Measurements from ENCODE around the gene MRPL14.
A peak's percentile ranks its signal among the peaks of the same experiment; 100 is the strongest.

Gene MRPL14

DNA sequence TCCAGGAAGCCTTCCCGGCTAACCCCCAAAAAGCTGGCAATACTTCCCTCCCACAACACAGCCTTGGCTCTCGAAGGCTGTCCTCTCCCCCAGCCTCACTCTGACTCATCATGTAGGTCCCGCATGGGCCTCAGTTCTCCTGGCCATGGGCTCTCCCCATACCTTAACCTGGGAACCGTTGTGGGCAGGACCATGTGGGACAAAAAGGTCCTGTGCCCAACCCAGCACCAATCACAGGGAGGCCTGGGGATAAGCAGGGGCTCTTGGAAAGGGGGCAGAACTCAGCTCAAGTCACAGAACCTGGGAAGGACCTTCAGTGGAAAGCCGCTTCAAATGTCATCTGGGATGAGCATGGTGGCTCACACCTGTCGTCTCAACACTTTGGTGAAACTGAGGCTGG, 45.5 kb downstream of the MRPL14 start:
- DNase-seq (ENCODE audit: low read depth in 2 of 2, low spot score in 1 of 2): no peak

DNA sequence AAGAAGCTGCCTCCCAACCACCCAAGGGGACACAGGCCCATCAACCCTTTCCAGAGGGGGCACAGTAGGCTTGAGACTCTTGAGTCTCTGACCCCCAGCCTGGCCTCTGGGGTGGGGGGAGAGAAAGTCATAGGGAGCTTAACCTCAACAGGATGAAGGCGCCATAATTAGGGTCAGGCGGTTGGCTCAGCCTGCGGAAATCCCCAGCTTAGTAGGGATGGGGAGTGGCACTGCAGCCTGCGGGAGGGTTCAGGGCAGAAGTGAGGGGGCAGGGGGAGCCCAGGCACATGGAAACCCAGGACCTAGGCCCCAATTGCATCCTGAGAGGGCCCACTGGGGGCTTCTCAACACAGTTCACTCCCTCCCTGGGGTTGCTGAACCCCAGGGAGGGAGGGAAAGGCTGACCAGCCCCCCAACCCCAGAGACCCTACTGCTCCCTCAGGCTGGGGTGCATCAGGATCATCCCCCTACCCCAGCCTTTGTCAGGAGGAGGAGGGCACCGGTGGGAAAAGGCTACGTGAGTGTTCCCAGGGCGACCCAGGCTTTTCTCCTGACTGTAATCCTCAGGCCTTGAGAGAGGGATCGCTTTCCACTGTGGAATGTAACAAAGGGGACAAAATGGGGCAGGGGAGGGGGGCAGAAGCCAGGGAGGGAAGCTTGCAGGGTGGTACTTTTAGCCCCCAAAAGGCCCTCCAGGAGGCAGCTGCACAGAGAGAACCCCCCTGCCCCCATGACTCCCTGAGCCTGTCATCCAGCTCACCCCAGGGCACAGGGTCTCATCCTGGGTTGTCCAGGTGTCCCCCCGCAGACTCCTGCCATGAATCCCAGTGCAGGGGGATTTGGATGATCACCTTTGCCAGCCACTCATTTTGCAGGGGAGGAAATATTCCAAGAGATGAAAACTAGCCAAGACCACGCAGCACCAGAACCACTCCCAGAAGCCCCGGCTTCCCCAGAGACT, 46.4 kb downstream of the MRPL14 start:
- DNase-seq (ENCODE audit: low read depth in 2 of 2, low spot score in 1 of 2): no peak

DNA sequence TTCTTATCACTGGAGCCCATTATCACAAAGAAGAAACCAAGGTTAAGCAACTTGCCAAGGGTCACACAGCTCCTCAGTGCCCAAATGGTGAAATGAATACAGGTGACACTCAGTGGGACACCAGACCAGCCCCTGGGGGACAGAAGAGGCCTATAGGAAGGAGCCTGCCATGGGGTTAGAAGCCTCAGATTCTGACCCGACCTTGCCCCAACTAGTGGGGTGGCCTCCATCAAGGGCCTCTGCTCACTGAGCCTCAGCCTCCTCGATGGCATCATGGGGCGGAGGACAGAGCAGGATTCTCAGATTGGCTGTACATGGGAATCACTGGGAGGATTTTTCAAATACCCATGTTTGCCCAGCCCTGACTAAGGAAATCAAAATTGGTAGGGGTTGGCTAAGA, 47.6 kb downstream of the MRPL14 start:
- DNase-seq (ENCODE audit: low read depth in 2 of 2, low spot score in 1 of 2): no peak

DNA sequence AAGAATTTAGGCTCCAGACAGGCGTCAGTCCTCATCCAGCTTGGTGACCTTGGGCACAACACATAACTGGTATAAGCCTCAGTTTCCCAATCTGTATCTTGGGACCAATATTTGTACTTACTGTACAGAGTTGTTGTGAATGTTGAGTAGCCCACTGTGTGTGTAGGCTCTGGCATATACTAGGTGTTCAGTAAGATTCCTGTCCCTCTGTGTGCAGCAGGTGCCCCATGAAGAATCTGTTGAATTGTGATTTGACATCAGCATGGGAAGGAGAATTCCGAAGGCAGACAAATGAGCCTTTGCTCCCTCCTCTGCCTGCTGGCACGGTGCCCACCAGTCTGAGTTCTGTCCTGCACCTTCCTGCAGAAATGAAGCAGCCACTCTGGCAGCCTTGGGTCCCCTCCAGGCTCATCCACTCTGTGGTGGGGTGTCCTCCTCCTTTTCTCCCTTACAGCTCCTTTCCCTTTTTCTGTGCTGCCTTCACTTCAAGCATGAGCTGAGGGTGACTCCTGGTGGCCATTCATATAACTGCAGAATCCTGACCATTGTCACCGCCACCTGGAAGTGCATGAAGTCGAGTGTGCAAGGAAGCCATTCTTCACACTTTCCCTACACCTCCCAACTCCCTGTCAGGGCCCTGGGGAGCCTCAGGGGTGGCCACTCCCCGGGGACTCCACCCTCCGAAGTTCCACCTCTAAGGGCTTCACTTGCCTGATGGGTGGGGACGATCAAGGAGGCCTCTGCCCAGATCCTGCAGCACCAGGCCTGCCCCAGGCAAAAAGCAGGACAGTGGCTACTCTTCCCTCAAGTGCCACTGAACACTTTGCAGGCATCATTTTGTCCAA, 48.2 kb downstream of the MRPL14 start:
- peak; percentile 29 to 52 for DNase-seq (ENCODE audit: low read depth in 2 of 2, low spot score in 1 of 2)

DNA sequence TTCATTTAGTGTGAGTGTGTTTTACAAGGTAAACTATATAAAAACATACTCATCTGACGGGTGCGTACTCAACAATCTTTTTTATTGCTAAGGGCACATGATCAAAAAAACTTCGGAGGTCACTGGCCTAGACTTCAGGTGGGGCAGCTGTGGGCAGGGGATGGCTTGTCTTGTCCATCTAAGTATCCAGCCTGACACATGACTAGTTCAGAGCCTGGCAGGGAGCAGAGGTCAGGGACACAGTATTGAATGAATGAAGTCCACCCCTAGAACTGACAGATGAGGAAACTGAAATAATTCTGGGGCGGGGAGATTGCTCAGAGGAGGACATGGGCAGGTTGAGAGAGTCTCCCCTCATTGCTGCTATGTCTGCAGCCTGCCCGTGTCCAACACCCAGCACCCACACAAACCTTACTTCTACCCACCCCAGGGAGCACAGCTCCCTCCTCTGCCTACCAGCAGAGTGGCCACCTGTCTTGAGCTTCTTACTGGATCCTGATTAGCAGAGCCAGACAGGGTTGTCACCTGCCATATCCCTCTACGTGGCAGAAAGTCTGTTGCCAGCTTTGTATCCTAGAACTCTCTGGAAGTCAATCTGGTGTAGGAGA, 48.9 kb downstream of the MRPL14 start:
- no peak for DNase-seq (ENCODE audit: low read depth in 2 of 2, low spot score in 1 of 2)

DNA sequence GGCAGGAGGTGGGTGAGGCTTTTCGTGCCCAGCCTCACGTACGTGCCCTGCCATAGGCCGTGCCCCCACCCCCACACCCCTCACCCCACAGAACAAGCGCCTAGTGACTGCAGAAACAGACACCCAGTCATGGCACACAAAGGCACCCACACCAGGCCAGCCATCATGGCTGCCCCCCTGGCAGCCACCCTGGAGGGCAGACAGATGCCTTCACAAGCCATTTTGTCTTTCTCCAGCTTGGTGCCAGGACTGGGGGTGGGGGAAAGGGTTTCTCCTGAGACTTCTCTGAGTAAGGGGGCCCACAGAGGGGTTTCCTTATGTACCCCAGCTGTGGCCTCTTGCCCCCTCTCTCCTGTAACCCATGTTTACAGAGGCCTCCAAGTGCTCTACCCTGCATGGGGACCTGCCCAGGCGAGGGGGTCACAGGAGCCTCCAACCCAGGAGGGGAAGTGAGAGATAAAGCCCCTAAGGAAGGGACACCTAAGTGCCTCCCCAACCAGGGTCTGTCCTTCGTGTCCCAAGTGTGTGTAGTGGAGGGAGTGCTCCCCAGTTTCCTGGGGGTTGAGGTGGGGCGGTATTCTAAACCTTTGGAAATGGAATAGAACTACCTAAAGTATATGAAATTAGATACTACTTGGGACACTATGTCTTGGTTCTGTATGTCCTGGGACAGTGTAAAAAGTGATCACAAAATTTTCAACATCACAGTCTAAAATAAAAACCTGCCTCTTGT, 49.9 kb downstream of the MRPL14 start:
- no peak for DNase-seq (ENCODE audit: low read depth in 2 of 2, low spot score in 1 of 2)

DNA sequence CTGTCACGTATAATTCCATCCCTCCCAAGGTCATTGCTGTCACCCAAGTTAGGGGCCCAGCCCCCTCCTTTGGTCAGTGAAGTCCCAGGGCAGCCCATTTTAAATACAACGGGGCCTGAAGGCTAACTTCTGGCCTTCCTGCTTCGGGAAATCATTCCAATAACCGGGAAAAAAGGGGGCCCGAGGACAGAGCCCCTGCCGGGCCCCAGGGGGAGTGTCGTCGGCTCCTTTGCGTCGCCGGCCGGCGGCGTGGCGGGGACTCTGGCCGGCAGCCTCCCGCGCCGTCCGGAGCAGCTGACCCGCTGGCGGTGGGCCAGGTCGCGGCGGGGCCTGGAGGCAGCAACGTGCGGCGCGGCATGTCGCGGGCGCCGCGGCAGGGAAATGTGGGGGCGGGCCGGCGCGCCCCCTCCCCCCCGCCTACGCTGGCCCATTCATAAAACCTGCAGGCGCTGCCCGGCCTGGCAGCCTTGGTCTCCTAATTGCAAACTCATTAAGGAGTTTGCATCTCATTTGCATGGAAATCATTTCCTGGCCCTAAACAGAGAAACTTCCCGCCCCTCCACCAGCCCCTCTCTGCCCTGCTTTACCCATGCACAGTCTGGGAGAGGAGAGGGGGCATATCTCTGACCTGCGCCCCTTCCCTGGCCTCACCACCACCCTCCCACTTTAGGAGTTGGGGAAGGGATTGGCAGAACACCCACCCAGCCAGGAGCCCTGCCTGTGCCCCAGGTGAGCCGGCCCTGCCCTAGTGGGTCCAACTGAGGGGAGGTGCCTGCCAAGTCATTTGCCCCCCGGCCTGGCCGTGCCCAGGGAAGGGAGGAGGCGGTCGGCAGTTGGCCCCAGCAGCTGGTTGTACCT, 50.7 kb downstream of the MRPL14 start:
- DNase-seq (ENCODE audit: low read depth in 2 of 2, low spot score in 1 of 2): no peak

DNA sequence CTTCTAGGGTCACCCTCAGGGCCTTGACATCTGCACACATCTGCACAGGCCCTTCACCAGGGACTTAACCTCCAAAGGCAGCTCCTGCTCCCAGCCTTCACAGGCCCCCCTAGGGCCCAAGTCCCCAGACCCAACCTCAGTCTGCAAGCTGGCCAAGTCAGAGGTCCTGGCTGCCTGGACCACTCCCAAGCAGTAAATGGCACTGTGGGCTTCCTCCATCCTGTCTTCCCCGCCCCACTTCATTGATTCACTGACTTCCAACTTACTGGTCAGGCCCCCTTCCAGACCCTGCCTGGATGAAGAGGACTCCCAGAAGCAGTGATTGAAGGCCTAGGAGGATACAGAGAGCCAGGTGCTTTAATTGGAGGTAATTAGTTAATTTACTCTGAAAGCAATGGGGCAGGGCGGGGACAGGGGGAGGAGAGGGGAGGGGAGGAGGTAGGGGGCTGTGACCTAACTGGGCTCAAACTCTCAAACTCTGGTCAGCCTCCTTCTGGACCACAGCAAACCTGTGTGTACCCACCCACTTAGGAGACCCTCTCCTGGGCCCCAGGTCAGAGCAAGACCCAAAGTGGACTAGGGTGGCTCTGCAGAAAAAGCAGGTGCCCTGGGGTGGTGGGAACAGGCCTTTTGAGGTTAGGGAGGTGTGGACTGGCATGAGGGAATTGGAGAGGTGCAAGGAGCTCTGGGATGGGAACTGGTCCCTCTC, 51.5 kb downstream of the MRPL14 start:
- no peak for DNase-seq (ENCODE audit: low read depth in 2 of 2, low spot score in 1 of 2)

DNA sequence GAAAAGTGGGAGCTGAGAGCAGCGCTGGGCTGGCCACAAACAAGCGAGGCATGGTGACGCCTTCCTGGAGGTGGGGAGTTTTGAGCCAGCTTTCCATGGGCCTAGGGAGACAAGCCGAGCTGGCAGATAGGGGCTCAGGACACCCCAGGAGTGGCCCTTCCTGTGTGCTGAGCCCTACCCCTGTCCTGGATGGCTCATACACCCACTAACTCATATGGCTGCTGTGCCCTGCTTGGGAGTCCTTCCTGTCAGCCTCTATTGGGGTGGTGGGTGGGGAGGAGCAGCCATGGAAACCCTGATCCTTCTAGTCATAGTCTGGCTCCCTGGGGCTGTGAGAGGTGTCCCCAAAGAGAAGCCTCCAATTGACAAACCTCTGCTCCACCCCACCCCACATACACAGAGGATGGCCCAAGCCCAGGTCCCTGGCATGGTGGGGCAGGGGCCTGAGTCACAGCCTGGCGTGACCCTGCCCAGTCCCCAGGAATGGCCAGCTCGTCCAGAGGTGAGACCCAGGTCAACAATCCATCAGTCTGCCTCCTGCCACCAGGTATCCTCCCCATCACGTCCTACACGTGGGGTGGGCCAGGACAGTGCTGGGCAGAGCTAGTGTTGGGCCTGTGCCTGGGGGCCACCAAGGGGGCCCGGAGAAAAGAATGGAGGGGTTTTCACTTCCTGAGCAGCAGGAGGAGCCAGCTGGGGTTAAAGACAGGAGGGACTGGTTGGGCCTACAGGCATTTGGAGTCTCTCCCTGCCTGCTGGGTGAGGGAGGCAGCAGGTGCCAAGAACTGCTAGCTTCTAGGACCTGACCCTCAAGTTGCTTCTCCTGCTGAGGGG, 52.2 kb downstream of the MRPL14 start:
- DNase-seq (ENCODE audit: low read depth in 2 of 2, low spot score in 1 of 2): no peak

DNA sequence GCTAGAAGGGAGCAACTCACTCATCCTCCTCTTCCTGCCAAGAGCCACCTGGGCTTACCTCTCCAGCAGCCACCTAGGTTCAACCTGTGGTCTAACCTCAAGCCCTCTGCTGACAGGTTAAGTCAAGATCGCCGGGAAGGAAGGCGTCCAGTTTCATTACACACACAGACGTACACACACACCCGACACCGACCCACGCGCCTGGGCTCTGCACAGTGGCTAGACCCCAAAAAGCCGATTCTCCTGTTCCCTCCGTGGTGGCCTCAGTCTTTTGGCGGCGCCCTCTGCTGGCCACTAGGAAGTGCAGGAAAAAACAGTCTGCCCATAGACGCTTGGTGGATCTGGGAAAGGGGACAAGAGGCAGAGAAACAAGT, 52.8 kb downstream of the MRPL14 start:
- peak; percentile 27 to 38 for DNase-seq (ENCODE audit: low read depth in 2 of 2, low spot score in 1 of 2)

DNA sequence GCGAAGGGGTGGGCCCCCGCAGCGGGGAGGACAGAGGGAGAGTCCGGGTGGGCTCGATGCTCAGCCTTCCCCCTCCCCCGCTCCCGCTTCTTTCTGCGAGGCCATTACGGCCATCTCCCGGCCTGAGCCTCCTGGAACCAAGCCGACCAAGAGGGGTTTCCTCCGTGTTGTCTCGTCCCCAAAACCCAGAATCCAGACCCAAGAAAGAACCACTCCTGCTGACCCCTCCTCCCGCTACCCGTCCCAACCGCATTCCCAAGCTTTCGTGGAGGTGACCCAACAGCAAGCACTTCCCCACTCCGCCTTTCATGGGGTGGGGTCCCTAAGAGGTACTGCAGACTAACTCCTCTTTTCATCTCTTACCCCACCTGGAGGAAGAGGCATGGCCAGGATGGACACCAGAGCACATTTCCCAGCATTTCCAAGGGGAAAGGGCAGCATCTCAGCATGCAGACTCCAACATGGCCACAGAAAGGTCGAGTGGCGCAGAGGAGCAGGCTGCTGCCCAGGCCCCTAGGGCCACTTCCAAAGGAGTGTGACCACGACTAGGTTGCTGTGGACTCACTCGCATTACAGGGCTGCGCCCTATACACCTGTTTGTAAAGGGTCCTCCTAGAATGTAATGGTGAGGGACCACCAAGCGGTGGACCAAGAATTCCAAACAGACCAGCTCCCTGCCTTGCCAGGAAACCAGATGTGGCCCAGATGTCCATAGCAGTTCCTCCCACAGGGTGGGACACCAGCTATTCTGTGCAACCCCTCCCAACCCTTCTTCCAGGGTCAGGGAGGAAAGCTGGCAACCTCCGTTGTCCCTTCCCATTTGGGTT, 53.4 kb downstream of the MRPL14 start:
- DNase-seq (ENCODE audit: low read depth in 2 of 2, low spot score in 1 of 2): no peak

DNA sequence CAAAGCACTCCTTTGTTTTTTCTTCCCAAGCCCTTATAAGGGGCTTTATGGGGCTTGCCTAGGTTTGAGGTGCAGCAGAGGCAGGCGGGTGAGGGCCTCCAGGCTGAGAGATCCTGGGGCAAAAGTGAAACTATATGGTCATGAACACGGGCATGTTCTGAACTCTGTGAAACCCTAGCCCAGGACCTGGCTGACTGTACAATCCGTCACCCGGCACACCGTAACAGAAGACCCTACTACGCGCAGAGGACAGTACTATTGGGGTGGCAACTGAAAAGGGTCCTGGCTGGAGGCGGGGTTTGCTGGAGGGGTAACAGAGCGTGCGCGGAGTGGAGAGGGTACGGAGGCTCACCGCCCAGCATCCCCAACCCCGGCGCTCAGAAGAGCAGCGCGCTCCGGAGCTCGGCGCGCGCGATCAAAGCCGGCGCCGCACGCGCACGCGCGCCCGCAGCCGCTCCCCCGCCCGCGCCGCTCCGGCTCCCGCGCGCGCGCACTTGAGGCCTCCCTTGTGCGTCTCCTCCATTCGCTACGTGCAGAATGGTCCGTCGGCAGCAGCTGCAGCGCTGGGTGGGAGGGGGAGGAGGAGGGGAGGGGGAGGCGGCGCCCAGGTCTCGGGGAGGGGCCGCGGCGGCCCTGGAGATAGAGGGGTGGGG, 54.2 kb downstream of the MRPL14 start:
- DNase-seq (ENCODE audit: low read depth in 2 of 2, low spot score in 1 of 2): peak; percentile 27 to 30

DNA sequence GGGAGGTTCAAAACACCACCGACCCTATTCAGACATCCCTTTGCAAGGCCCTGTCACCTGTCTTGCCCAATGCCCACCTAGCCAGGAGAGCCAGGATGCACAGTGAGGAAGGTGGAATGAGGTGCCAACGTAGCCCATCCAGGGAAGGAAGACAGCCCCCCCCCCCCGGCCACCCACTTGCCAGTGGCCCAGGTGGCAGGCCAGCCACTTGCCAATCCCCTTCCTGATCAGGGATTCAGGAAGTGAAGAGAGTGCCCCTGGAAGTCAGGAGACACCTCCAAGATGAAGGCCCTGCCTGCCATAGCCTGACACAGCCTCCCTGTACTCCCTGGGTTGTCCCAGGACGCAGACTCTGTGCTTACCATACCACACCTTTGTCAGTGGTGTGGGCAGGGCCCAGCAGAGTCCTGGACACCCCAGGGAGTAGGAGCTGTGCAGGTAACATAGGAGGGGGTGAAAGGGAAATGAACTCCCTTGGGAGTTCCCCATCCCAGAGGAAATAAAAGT, 54.7 kb downstream of the MRPL14 start:
- DNase-seq (ENCODE audit: low read depth in 2 of 2, low spot score in 1 of 2): no peak

DNA sequence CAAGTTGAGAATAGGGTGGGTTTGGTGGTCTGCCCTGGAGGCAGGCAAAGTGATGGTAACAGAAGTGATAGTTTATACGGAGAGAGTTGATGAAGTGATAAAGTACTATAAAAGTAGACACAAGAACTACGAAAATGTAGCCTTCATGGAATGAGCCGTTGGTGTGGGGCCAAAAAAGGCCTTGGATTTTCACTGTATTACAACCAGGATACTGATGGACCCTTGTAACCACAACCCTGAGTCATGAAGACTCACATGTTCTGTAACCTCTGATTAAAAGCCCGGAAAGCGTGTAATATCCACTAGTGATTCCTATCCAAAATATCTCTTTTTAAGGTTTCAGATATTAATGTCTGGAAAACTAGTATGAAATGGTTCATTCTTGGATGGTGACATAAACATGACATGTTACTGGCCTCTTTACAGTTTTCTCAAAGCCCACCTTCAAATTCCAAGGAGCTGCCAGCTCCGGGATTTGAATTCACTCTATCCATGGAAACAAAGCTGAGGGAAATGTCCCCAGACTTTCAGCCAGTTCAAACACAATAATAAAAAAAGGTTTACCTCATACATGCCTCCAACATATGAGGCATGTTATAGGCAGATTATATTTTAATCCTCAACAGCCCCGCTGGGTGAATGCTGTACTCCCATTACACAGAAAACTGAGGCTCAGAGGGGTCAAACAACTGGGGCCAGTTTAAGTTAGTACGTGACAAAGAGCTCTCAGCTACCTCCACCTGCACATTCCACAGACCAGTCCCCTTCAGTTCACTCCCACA, 55.4 kb downstream of the MRPL14 start:
- DNase-seq (ENCODE audit: low read depth in 2 of 2, low spot score in 1 of 2): no peak

DNA sequence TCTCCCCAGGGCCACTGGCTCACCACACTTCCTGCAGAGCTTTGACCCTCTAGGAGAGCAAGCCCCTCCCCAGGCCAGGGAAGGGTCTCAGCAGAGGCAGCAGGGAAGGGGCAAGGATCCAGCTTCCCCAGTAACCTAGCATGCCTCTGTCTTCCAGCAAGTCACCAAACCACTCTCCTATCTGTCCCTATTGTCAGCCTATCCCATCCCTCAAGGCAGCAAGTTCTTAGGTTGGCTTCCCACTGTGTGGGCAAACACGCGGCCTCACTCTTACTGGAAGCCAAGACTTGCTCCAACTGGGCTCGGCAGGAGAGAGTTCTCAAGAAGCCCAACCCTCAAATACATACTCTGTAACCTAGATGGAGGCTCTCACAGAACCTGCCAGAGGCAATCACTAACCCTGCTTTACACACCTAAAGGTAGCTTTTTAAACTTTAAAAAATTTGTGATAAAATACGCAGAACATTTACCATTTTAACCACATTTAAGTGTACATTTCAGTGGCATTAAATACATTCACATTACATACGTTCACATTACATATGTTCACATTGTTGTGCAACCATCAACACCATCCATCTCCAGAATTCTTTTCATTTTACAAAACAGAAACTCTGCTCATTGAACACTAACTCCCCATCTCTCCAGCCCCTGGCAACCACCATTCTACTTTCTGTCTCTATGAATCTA, 58.5 kb downstream of the MRPL14 start:
- DNase-seq (ENCODE audit: low read depth in 2 of 2, low spot score in 1 of 2): no peak
